CD4-positive, alpha-beta memory T cell (primary cell): Measurements from ENCODE around the gene VAMP2. TPM values are rescaled to one million over a fixed set of nuclear protein-coding genes. Genes with fewer than 3 reads are reported as not detected.

ENCODE experiments used
- CTCF ChIA-PET: fragments of 350-600 bp; sonication (Branson Sonifier 250); formaldehyde crosslinking; loops from one replicate; lab custom pipeline; 2021; ENCODE audit warnings: inconsistent platforms; ENCODE audit not compliant: partially characterized antibody; lab: Charles Lee
- POLR2A ChIA-PET: fragments of 350-600 bp; sonication (Branson Sonifier 250); formaldehyde crosslinking; loops from one replicate; lab custom pipeline; 2021; ENCODE audit not compliant: partially characterized antibody; lab: Charles Lee
- DNase-seq, 5 donors: peaks; one replicate each; pipeline versions ENCODE4 v3.0.0 to v3.0.0-alpha.2; 2020 to 2022; ENCODE audit warnings: mixed read lengths in 1 of 5
- H3K27ac ChIP-seq: one replicate; pipeline ENCODE4 v1.7.0; 2013; ENCODE audit warnings: low read depth, low read length
- H3K27me3 ChIP-seq: 2 replicates; pipeline ENCODE4 v1.7.0; 2013; ENCODE audit warnings: mild to moderate bottlenecking, low read length, moderate library complexity; ENCODE audit not compliant: insufficient read depth
- H3K36me3 ChIP-seq: 2 replicates; pipeline ENCODE4 v1.7.0; 2013; ENCODE audit warnings: mild to moderate bottlenecking, low read length, moderate library complexity; ENCODE audit not compliant: insufficient read depth
- H3K4me1 ChIP-seq: 2 replicates; pipeline ENCODE4 v1.7.0; 2013; ENCODE audit warnings: mild to moderate bottlenecking, low read length, moderate library complexity; ENCODE audit not compliant: insufficient read depth
- H3K4me3 ChIP-seq, 2 donors: one replicate each; pipeline ENCODE4 v1.7.0; 2013; ENCODE audit warnings: low read length in 2 of 2, mild to moderate bottlenecking in 1 of 2
- H3K9me3 ChIP-seq, 2 donors: one replicate each; pipeline ENCODE4 v1.7.0; 2013; ENCODE audit warnings: low read length in 2 of 2, control low read depth in 1 of 2; ENCODE audit not compliant: control insufficient read depth in 1 of 2
- H3K27ac Mint-ChIP-seq, 7 donors: one replicate each; pipeline ENCODE4 v1.8.0; 2020 to 2021; ENCODE audit warnings: mixed read lengths in 7 of 7, mild to moderate bottlenecking in 6 of 7, inconsistent platforms in 3 of 7, moderate library complexity in 3 of 7
- H3K27me3 Mint-ChIP-seq, 2 donors: one replicate each; pipeline ENCODE4 v1.8.0; 2020 to 2021; ENCODE audit warnings: mixed read lengths in 2 of 2
- H3K36me3 Mint-ChIP-seq, 2 donors: one replicate each; pipeline ENCODE4 v1.8.0; 2020 to 2021; ENCODE audit warnings: mixed read lengths in 2 of 2, inconsistent platforms in 1 of 2, mild to moderate bottlenecking in 1 of 2
- H3K4me1 Mint-ChIP-seq, 4 donors: one replicate each; pipeline ENCODE4 v1.8.0; 2020 to 2021; ENCODE audit warnings: mixed read lengths in 4 of 4, mild to moderate bottlenecking in 1 of 4
- H3K4me3 Mint-ChIP-seq, 8 donors: one replicate each; pipeline ENCODE4 v1.8.0; 2020 to 2021; ENCODE audit warnings: mixed read lengths in 8 of 8, mild to moderate bottlenecking in 7 of 8, moderate library complexity in 6 of 8, inconsistent platforms in 3 of 8
- H3K9me3 Mint-ChIP-seq, 8 donors: one replicate each; pipeline ENCODE4 v1.8.0; 2020 to 2021; ENCODE audit warnings: mixed read lengths in 8 of 8, mild to moderate bottlenecking in 5 of 8, inconsistent platforms in 3 of 8, moderate library complexity in 1 of 8
- intact Hi-C: fragments of 100-400 bp; cut with micrococcal nuclease; formaldehyde crosslinking; loops from one replicate; pipeline ENCODE4 v1.15.1; 2023
- polyA plus RNA-seq, 2 donors: library from polyadenylated mRNA; unstranded; fragments of 300-500 nt; fragmentation: Illumina TruSeq; gene quantifications; one replicate each; pipeline ENCODE4 v1.2.3, GENCODE V29; 2021
- total RNA-seq, 2 experiments: library from RNA; stranded (reverse); gene quantifications; one replicate each; pipeline ENCODE4 v1.2.3, GENCODE V29; 2021

Gene VAMP2
- total and polyA plus RNA-seq, 4 experiments from 2014 or later = 41.6 to 203 (median 148) TPM

- H3K4me3 Mint-ChIP-seq = peak overlapping the region in 6 of 8 donors; percentile 15 to 98 (median 92)
- H3K36me3 Mint-ChIP-seq = peaks cover 6 to 45% of the 10 kb centered on the region in 2 donors
- peaks cover 24% of the 10 kb centered on the region for H3K36me3 ChIP-seq
- peaks cover 30 to 61% (median 38%) of the 10 kb centered on the region in 4 donors for H3K4me1 Mint-ChIP-seq
- no peak overlapping the region for H3K27ac Mint-ChIP-seq
- intact Hi-C loops = no loop called here
- peaks cover 70% of the 10 kb centered on the region for H3K4me1 ChIP-seq
- no peaks in the 10 kb centered on the region for H3K27me3 Mint-ChIP-seq
- no peaks in the 10 kb centered on the region for H3K9me3 ChIP-seq
- no peak overlapping the region for H3K4me3 ChIP-seq
- peak in 4 of 5 donors; percentile 35 to 71 (median 38) for DNase-seq
- H3K9me3 Mint-ChIP-seq = peaks cover 0 to 14% (median 0%) of the 10 kb centered on the region in 8 donors
- CTCF ChIA-PET = interaction anchor here (1.6 to 7.7 kb wide), 3 partner anchors 14 to 34 kb away, joined by 4 to 93 read pairs (median 7); no protein-coding TSS in a partner anchor
- H3K27me3 ChIP-seq = no peaks in the 10 kb centered on the region
- POLR2A ChIA-PET = interaction anchor here (0.9 to 23.4 kb wide), 8 partner anchors 10 to 95 kb away, joined by 3 to 1074 read pairs (median 76); partner anchors contain the start of genes ALOXE3, BORCS6, CTC1 and PFAS
- H3K27ac ChIP-seq = peak overlapping the region; percentile 100
Observed at GRCh38 chr17:8153525-8153956, 9.2 kb downstream of the VAMP2 start.

- DNase-seq = peak in 1 of 5 donors; percentile 41
- Histone ChIP-seq H3K9me3 (no peaks in the 10 kb centered on the region), H3K36me3 (peaks cover 25% of the 10 kb centered on the region), H3K27me3 (no peaks in the 10 kb centered on the region), H3K27ac (peak overlapping the region; percentile 100), H3K4me1 (peaks cover 65% of the 10 kb centered on the region), H3K4me3 (peak overlapping the region in 1 of 2 donors; percentile 74)
- no peak overlapping the region for H3K27ac Mint-ChIP-seq
- intact Hi-C loops = no loop called here
- POLR2A ChIA-PET = interaction anchor here (1.8 to 23.4 kb wide), 7 partner anchors 10 to 95 kb away, joined by 4 to 1074 read pairs (median 83); partner anchors contain the start of genes ALOXE3, BORCS6, CTC1 and PFAS
- H3K4me1 Mint-ChIP-seq = peaks cover 27 to 58% (median 37%) of the 10 kb centered on the region in 4 donors
- peak overlapping the region in 7 of 8 donors; percentile 91 to 98 (median 93) for H3K4me3 Mint-ChIP-seq
- peaks cover 0 to 19% (median 0%) of the 10 kb centered on the region in 8 donors for H3K9me3 Mint-ChIP-seq
- H3K27me3 Mint-ChIP-seq = no peaks in the 10 kb centered on the region
- H3K36me3 Mint-ChIP-seq = peaks cover 9 to 47% of the 10 kb centered on the region in 2 donors
- CTCF ChIA-PET = interaction anchor here (1.9 to 7.7 kb wide), 2 partner anchors 13 to 34 kb away, joined by 4 to 93 read pairs; no protein-coding TSS in a partner anchor
Observed at GRCh38 chr17:8153031-8153451, 9.7 kb downstream of the VAMP2 start.

- intact Hi-C loops = no loop called here
- ChIA-PET CTCF (interaction anchor here (0.9 to 7.7 kb wide), 4 partner anchors 12 to 149 kb away, joined by 3 to 93 read pairs (median 8); no protein-coding TSS in a partner anchor), POLR2A (interaction anchor here (0.6 to 23.4 kb wide), 14 partner anchors 8 to 465 kb away, joined by 3 to 1074 read pairs (median 8); partner anchors contain the start of genes ALOXE3, BORCS6, CTC1 and HES7)
- Mint-ChIP-seq H3K27ac (no peak within 1 kb of the TSS), H3K9me3 (peaks cover 0 to 21% (median 0%) of the 10 kb centered on the region in 8 donors), H3K4me3 (peak within 1 kb of the TSS in 7 of 8 donors; percentile 91 to 98 (median 93)), H3K36me3 (peaks cover 14 to 53% of the 10 kb centered on the region in 2 donors), H3K4me1 (peaks cover 30 to 58% (median 38%) of the 10 kb centered on the region in 4 donors), H3K27me3 (no peaks in the 10 kb centered on the region)
- Histone ChIP-seq H3K36me3 (peaks cover 33% of the 10 kb centered on the region), H3K4me1 (peaks cover 60% of the 10 kb centered on the region), H3K27ac (peak within 1 kb of the TSS; percentile 100), H3K9me3 (no peaks in the 10 kb centered on the region), H3K27me3 (no peaks in the 10 kb centered on the region), H3K4me3 (peak within 1 kb of the TSS; percentile 74 to 89)
- peak; percentile 83 to 94 (median 87) for DNase-seq
Observed at GRCh38 chr17:8152112-8152775, 10.5 kb downstream of the VAMP2 start, which contains the start of gene PER1. Gene PER1 (minus strand): TSS chr17:8152404. CDS start chr17:8150706, 1,698 bp downstream.

- Histone ChIP-seq H3K4me3 (peak overlapping the region; percentile 74 to 89), H3K9me3 (no peaks in the 10 kb centered on the region), H3K36me3 (peaks cover 39% of the 10 kb centered on the region), H3K4me1 (peaks cover 54% of the 10 kb centered on the region), H3K27ac (peak overlapping the region; percentile 100), H3K27me3 (no peaks in the 10 kb centered on the region)
- H3K4me3 Mint-ChIP-seq = peak overlapping the region in 7 of 8 donors; percentile 91 to 98 (median 93)
- H3K9me3 Mint-ChIP-seq = peaks cover 0 to 25% (median 0%) of the 10 kb centered on the region in 8 donors
- DNase-seq = peak in 3 of 5 donors; percentile 69 to 74 (median 69)
- ChIA-PET POLR2A (interaction anchor here (0.6 to 23.4 kb wide), 14 partner anchors 8 to 295 kb away, joined by 3 to 1074 read pairs (median 8); partner anchors contain the start of genes ALOXE3, BORCS6, CTC1 and HES7), CTCF (interaction anchor here (0.9 to 2.2 kb wide), 6 partner anchors 10 to 149 kb away, joined by 3 to 11 read pairs (median 6); no protein-coding TSS in a partner anchor)
- H3K27me3 Mint-ChIP-seq = no peaks in the 10 kb centered on the region
- H3K4me1 Mint-ChIP-seq = peaks cover 30 to 58% (median 39%) of the 10 kb centered on the region in 4 donors
- H3K36me3 Mint-ChIP-seq = peaks cover 19 to 57% of the 10 kb centered on the region in 2 donors
- intact Hi-C loops = loop anchor here (1.0 kb wide), 1 partner anchor 12 kb away; no protein-coding TSS in a partner anchor
- H3K27ac Mint-ChIP-seq = no peak overlapping the region
Observed at GRCh38 chr17:8151641-8152111, 11.1 kb downstream of the VAMP2 start.

- H3K4me1 Mint-ChIP-seq = peaks cover 30 to 58% (median 39%) of the 10 kb centered on the region in 4 donors
Observed at GRCh38 chr17:8151120-8151640, 11.6 kb downstream of the VAMP2 start.

More at GRCh38 chr17:8151120-8151640, 11.6 kb downstream of the VAMP2 start:
- peak; percentile 92 to 96 (median 94) for DNase-seq
- intact Hi-C loops = loop anchor here (1.0 kb wide), 1 partner anchor 12 kb away; no protein-coding TSS in a partner anchor
- Mint-ChIP-seq H3K27ac (no peak overlapping the region), H3K27me3 (no peaks in the 10 kb centered on the region), H3K9me3 (peaks cover 0 to 25% (median 0%) of the 10 kb centered on the region in 8 donors), H3K36me3 (peaks cover 23 to 62% of the 10 kb centered on the region in 2 donors), H3K4me3 (peak overlapping the region in 7 of 8 donors; percentile 91 to 98 (median 93))
- Histone ChIP-seq H3K9me3 (no peaks in the 10 kb centered on the region), H3K36me3 (peaks cover 44% of the 10 kb centered on the region), H3K27me3 (no peaks in the 10 kb centered on the region), H3K27ac (peak overlapping the region; percentile 100), H3K4me1 (peaks cover 54% of the 10 kb centered on the region), H3K4me3 (peak overlapping the region; percentile 74 to 89)
- ChIA-PET POLR2A (interaction anchor here (0.6 to 23.4 kb wide), 16 partner anchors 9 to 294 kb away, joined by 3 to 1074 read pairs (median 5); partner anchors contain the start of genes ALOXE3, BORCS6, CTC1 and HES7), CTCF (interaction anchor here (0.9 to 2.2 kb wide), 7 partner anchors 9 to 150 kb away, joined by 3 to 11 read pairs (median 6); no protein-coding TSS in a partner anchor)
